GM12878 (cell line): ENCODE results near the gene PRICKLE4. TPM values are rescaled to one million over a fixed set of nuclear protein-coding genes. Genes with fewer than 3 reads are reported as not detected.

Experiments
- E4F1 ChIP-seq: fragments of 450-650 bp; IDR thresholded peaks from 2 replicates; pipeline ENCODE4 v1.6.1; 2018; ENCODE audit warnings: borderline replicate concordance, mild to moderate bottlenecking; ENCODE audit not compliant: partially characterized antibody
- EED ChIP-seq: sonication (generic); IDR thresholded peaks from 2 replicates; pipeline ENCODE4 v1.6.1; 2016; ENCODE audit warnings: antibody characterized with exemption, low read depth
- EP300 ChIP-seq, 2 experiments: fragments of 150-350 bp in 1 of 2; IDR thresholded peaks; 2 replicates each; pipeline ENCODE4 v1.6.1; 2011 to 2012; ENCODE audit warnings: low read depth in 2 of 2, low read length in 2 of 2, borderline replicate concordance in 1 of 2, improper control_type of control experiment in 1 of 2, inconsistent platforms in 1 of 2; ENCODE audit not compliant: control insufficient read depth in 1 of 2
- GABPA ChIP-seq: IDR thresholded peaks from 2 replicates; pipeline ENCODE4 v1.6.1; 2014; ENCODE audit warnings: antibody characterized with exemption, low read depth, mild to moderate bottlenecking, inconsistent platforms
- IRF3 ChIP-seq: fragments of 450-650 bp; IDR thresholded peaks from 2 replicates; pipeline ENCODE4 v1.6.1; 2014; ENCODE audit warnings: mild to moderate bottlenecking
- MAX ChIP-seq: IDR thresholded peaks from 2 replicates; pipeline ENCODE4 v1.6.1; 2012; ENCODE audit warnings: low read depth, low read length, improper control_type of control experiment
- MEF2B ChIP-seq: fragments of 450-650 bp; IDR thresholded peaks from 2 replicates; pipeline ENCODE4 v1.6.1; 2018; ENCODE audit warnings: mild to moderate bottlenecking, moderate library complexity; ENCODE audit not compliant: partially characterized antibody, poor library complexity, severe bottlenecking
- NKRF ChIP-seq: fragments of 450-650 bp; conservative IDR thresholded peaks from 2 replicates; pipeline ENCODE4 v1.6.1; 2017; ENCODE audit warnings: mild to moderate bottlenecking, moderate library complexity
- NRF1 ChIP-seq: conservative IDR thresholded peaks from 2 replicates; pipeline ENCODE4 v1.6.1; 2011; ENCODE audit warnings: mild to moderate bottlenecking, low read depth, low read length, improper control_type of control experiment
- PAX8 ChIP-seq: fragments of 450-650 bp; IDR thresholded peaks from 2 replicates; pipeline ENCODE4 v1.6.1; 2017; ENCODE audit warnings: mild to moderate bottlenecking, moderate library complexity
- POU2F2 ChIP-seq: IDR thresholded peaks from 3 replicates; pipeline ENCODE4 v1.6.1; 2011; ENCODE audit warnings: low read depth, mild to moderate bottlenecking, low read length, borderline replicate concordance
- RELB ChIP-seq: fragments of 450-650 bp; IDR thresholded peaks from 2 replicates; pipeline ENCODE4 v1.6.1; 2017; ENCODE audit warnings: low read depth, mild to moderate bottlenecking, moderate library complexity
- SP1 ChIP-seq: IDR thresholded peaks from one replicate; pipeline ENCODE4 v1.6.1; 2011; ENCODE audit warnings: low read depth, low read length
- ZNF207 ChIP-seq: fragments of 450-650 bp; IDR thresholded peaks from 2 replicates; pipeline ENCODE4 v1.6.1; 2014; ENCODE audit warnings: antibody characterized with exemption, mild to moderate bottlenecking, borderline replicate concordance
- ZNF687 ChIP-seq: fragments of 450-650 bp; IDR thresholded peaks from 2 replicates; pipeline ENCODE4 v1.6.1; 2017; ENCODE audit warnings: mild to moderate bottlenecking, moderate library complexity
- polyA plus RNA-seq, 11 experiments: library from polyadenylated mRNA; depleted of rRNA in 4 of 11; unstranded in 6 of 11; stranded (reverse) in 5 of 11; fragments of >200 nt; fragmentation: Nextera tagmentation in 4 of 11; fragmentation: Illumina TruSeq in 1 of 11; extraction: Ambion mirVana in 4 of 11; extraction: Trizol in 1 of 11; gene quantifications; 1 replicate in 1 of 11; 2 replicates in 10 of 11; pipeline versions ENCODE4 v1.2.1 to v1.2.3, GENCODE V29; 2011 to 2016; ENCODE audit warnings: inconsistent platforms in 2 of 11, missing spikeins in 2 of 11, low read depth in 1 of 11
- total RNA-seq, 4 experiments: library from RNA; depleted of rRNA in 3 of 4; stranded (reverse); fragments of >200 nt in 3 of 4; fragmentation: Illumina TruSeq in 1 of 4; extraction: Trizol in 1 of 4; gene quantifications; 2 replicates each; pipeline versions ENCODE4 v1.2.1 to v1.2.3, GENCODE V29; 2013 to 2021

Gene PRICKLE4
- total and polyA plus RNA-seq, 10 of the 15 experiments (the other 5 are each of a cell fraction or from before 2014, with no cell fraction given) = 0.33 to 0.85 (median 0.35) TPM; not detected in 7

- peak; percentile 54; the same call in 1 of the 2 replicates for TF ChIP-seq ZNF687
- peak; percentile 48; the same call in 1 of the 2 replicates for TF ChIP-seq NKRF
- TF ChIP-seq ZNF207 = no peak
- peak; percentile 65; the same call in 1 of the 2 replicates for TF ChIP-seq RELB
- peak; percentile 17 for TF ChIP-seq MEF2B
- peak; percentile 8; the same call in 1 of the 3 replicates for TF ChIP-seq POU2F2
- TF ChIP-seq GABPA = no peak
- TF ChIP-seq IRF3 = 0 out of 2 replicates have a peak, but pooled peaks have one; percentile 21
- peak; percentile 6; the same call in 1 of the 2 replicates for TF ChIP-seq MAX
- TF ChIP-seq SP1 = no peak
- TF ChIP-seq PAX8 = no peak
- TF ChIP-seq EP300 (IDR thresholded peaks at IDR 0.05; ENCODE audit: borderline replicate concordance in 1 of 2, control insufficient read depth in 1 of 2, low read depth in 2 of 2, low read length in 2 of 2) = no peak; a peak in 1 of 4 replicates
- peak; percentile 47; the same call in 1 of the 2 replicates for TF ChIP-seq NRF1
- peak; percentile 52; the same call in 1 of the 2 replicates for TF ChIP-seq EED
- no peak for TF ChIP-seq E4F1
Observed at GRCh38 chr6:41733707-41734665, 46.6 kb upstream of the PRICKLE4 start (continued).
